Stimulated activated memory B cell treated with anti-CD40 and anti-IgM and Interleukin-4, amounts not matched to agents 10 μg/mL and 1 μg/mL and 100 μg/mL, for 72 hours (primary cell): ENCODE results near the gene TESPA1.
"Not testable (repeated sequence)": the region's sequence is repeated elsewhere in the genome, so short reads cannot be mapped to it uniquely, and the experiment has no call there.

Experiments used
- ATAC-seq: fragments of 150-1000 bp; cut with Tn5 transposase; 2 replicates; pipeline ENCODE4 v1.10.0; 2021
- H3K27ac Mint-ChIP-seq: one replicate; pipeline ENCODE4 v1.8.0; 2022; ENCODE audit warnings: mild to moderate bottlenecking, mixed read lengths
- H3K27me3 Mint-ChIP-seq: one replicate; pipeline ENCODE4 v1.8.0; 2022; ENCODE audit warnings: mixed read lengths
- H3K36me3 Mint-ChIP-seq: one replicate; pipeline ENCODE4 v1.8.0; 2022; ENCODE audit warnings: mixed read lengths
- H3K4me1 Mint-ChIP-seq: one replicate; pipeline ENCODE4 v1.8.0; 2022; ENCODE audit warnings: mixed read lengths
- H3K4me3 Mint-ChIP-seq: one replicate; pipeline ENCODE4 v1.8.0; 2022; ENCODE audit warnings: mild to moderate bottlenecking, moderate library complexity, mixed read lengths
- H3K9me3 Mint-ChIP-seq: one replicate; pipeline ENCODE4 v1.8.0; 2022; ENCODE audit warnings: mixed read lengths

The TESPA1 gene

GRCh38 chr12:54991161-54991990, 6.8 kb upstream of the TESPA1 start:
- H3K4me3 Mint-ChIP-seq, result peak overlapping the region; percentile 84
- peak overlapping the region; percentile 98 for H3K27ac Mint-ChIP-seq
- H3K4me1 Mint-ChIP-seq, result peaks cover 44% of the 10 kb centered on the region
- no peaks in the 10 kb centered on the region for H3K9me3 Mint-ChIP-seq
- H3K36me3 Mint-ChIP-seq, result no peaks in the 10 kb centered on the region
- peak; percentile 86 for ATAC-seq
- H3K27me3 Mint-ChIP-seq, result no peaks in the 10 kb centered on the region

GRCh38 chr12:54989829-54990228, 5.3 kb upstream of the TESPA1 start:
- peaks cover 56% of the 10 kb centered on the region for H3K4me1 Mint-ChIP-seq

GRCh38 chr12:54988402-54989054, 4.0 kb upstream of the TESPA1 start:
- peak overlapping the region; percentile 98 for H3K27ac Mint-ChIP-seq
- ATAC-seq, result no peak
- H3K4me1 Mint-ChIP-seq, result peaks cover 69% of the 10 kb centered on the region
- H3K27me3 Mint-ChIP-seq, result no peaks in the 10 kb centered on the region
- H3K9me3 Mint-ChIP-seq, result no peaks in the 10 kb centered on the region
- no peak overlapping the region for H3K4me3 Mint-ChIP-seq
- H3K36me3 Mint-ChIP-seq, result peaks cover 4% of the 10 kb centered on the region

More at GRCh38 chr12:54989829-54990228, 5.3 kb upstream of the TESPA1 start:
- no peak for ATAC-seq
- no peaks in the 10 kb centered on the region for H3K27me3 Mint-ChIP-seq
- no peaks in the 10 kb centered on the region for H3K36me3 Mint-ChIP-seq
- H3K9me3 Mint-ChIP-seq, result no peaks in the 10 kb centered on the region
- H3K4me3 Mint-ChIP-seq, result no peak overlapping the region
- peak overlapping the region; percentile 98 for H3K27ac Mint-ChIP-seq

GRCh38 chr12:54987611-54988231, 3.2 kb upstream of the TESPA1 start:
- peaks cover 11% of the 10 kb centered on the region for H3K36me3 Mint-ChIP-seq
- H3K4me1 Mint-ChIP-seq, result peaks cover 77% of the 10 kb centered on the region
- no peak for ATAC-seq
- H3K4me3 Mint-ChIP-seq, result no peak overlapping the region
- no peaks in the 10 kb centered on the region for H3K9me3 Mint-ChIP-seq
- peak overlapping the region; percentile 98 for H3K27ac Mint-ChIP-seq
- no peaks in the 10 kb centered on the region for H3K27me3 Mint-ChIP-seq

GRCh38 chr12:54986773-54987172, 2.2 kb upstream of the TESPA1 start:
- Mint-ChIP-seq H3K4me1 (peaks cover 82% of the 10 kb centered on the region), H3K36me3 (peaks cover 21% of the 10 kb centered on the region)
- ATAC-seq, H3K9me3 Mint-ChIP-seq, H3K27me3 Mint-ChIP-seq, H3K27ac Mint-ChIP-seq, H3K4me3 Mint-ChIP-seq: not testable (repeated sequence)

- peak overlapping the region; percentile 77 for H3K4me3 Mint-ChIP-seq
- H3K9me3 Mint-ChIP-seq, result no peaks in the 10 kb centered on the region
- peaks cover 49% of the 10 kb centered on the region for H3K36me3 Mint-ChIP-seq
- peaks cover 68% of the 10 kb centered on the region for H3K4me1 Mint-ChIP-seq
- no peak for ATAC-seq
- H3K27me3 Mint-ChIP-seq, result no peaks in the 10 kb centered on the region
- peak overlapping the region; percentile 87 for H3K27ac Mint-ChIP-seq
Measured at GRCh38 chr12:54983536-54984101, 943 bp downstream of the TESPA1 start.

- Mint-ChIP-seq H3K36me3 (peaks cover 56% of the 10 kb centered on the region), H3K27ac (peak overlapping the region; percentile 87), H3K4me1 (peaks cover 64% of the 10 kb centered on the region), H3K9me3 (no peaks in the 10 kb centered on the region), H3K4me3 (peak overlapping the region; percentile 77), H3K27me3 (no peaks in the 10 kb centered on the region)
- peak; percentile 75 for ATAC-seq
Measured at GRCh38 chr12:54981796-54982195, 2.8 kb downstream of the TESPA1 start.

GRCh38 chr12:54980341-54980740, 4.2 kb downstream of the TESPA1 start:
- ATAC-seq, result no peak
- Mint-ChIP-seq H3K36me3 (peaks cover 60% of the 10 kb centered on the region), H3K4me3 (peak overlapping the region; percentile 30), H3K9me3 (no peaks in the 10 kb centered on the region), H3K4me1 (peaks cover 60% of the 10 kb centered on the region), H3K27ac (peak overlapping the region; percentile 41), H3K27me3 (no peaks in the 10 kb centered on the region)

- H3K4me3 Mint-ChIP-seq, result no peak overlapping the region
- peaks cover 35% of the 10 kb centered on the region for H3K4me1 Mint-ChIP-seq
- no peaks in the 10 kb centered on the region for H3K9me3 Mint-ChIP-seq
- no peaks in the 10 kb centered on the region for H3K27me3 Mint-ChIP-seq
- no peak overlapping the region for H3K27ac Mint-ChIP-seq
- H3K36me3 Mint-ChIP-seq, result peaks cover 74% of the 10 kb centered on the region
- no peak for ATAC-seq
Measured at GRCh38 chr12:54977857-54978256, 6.7 kb downstream of the TESPA1 start.

GRCh38 chr12:54977155-54977554, 7.4 kb downstream of the TESPA1 start:
- H3K27me3 Mint-ChIP-seq, result no peaks in the 10 kb centered on the region
- no peak overlapping the region for H3K4me3 Mint-ChIP-seq
- no peaks in the 10 kb centered on the region for H3K9me3 Mint-ChIP-seq
- ATAC-seq, result no peak
- H3K4me1 Mint-ChIP-seq, result peaks cover 28% of the 10 kb centered on the region
- H3K27ac Mint-ChIP-seq, result peak overlapping the region; percentile 28
- peaks cover 74% of the 10 kb centered on the region for H3K36me3 Mint-ChIP-seq

GRCh38 chr12:54975875-54976274, 8.7 kb downstream of the TESPA1 start:
- Mint-ChIP-seq H3K4me3 (no peak overlapping the region), H3K27me3 (no peaks in the 10 kb centered on the region), H3K27ac (no peak overlapping the region), H3K9me3 (no peaks in the 10 kb centered on the region), H3K36me3 (peaks cover 76% of the 10 kb centered on the region), H3K4me1 (peaks cover 20% of the 10 kb centered on the region)
- no peak for ATAC-seq

GRCh38 chr12:54975272-54975671, 9.3 kb downstream of the TESPA1 start:
- ATAC-seq, result no peak
- H3K36me3 Mint-ChIP-seq, result peaks cover 75% of the 10 kb centered on the region
- H3K4me1 Mint-ChIP-seq, result peaks cover 18% of the 10 kb centered on the region
- H3K27ac Mint-ChIP-seq, result no peak overlapping the region
- no peak overlapping the region for H3K4me3 Mint-ChIP-seq
- H3K9me3 Mint-ChIP-seq, result no peaks in the 10 kb centered on the region
- no peaks in the 10 kb centered on the region for H3K27me3 Mint-ChIP-seq

- Mint-ChIP-seq H3K4me1 (peaks cover 14% of the 10 kb centered on the region), H3K36me3 (peaks cover 66% of the 10 kb centered on the region), H3K4me3 (no peak overlapping the region), H3K27me3 (no peaks in the 10 kb centered on the region), H3K9me3 (no peaks in the 10 kb centered on the region), H3K27ac (no peak overlapping the region)
- ATAC-seq, result no peak
Measured at GRCh38 chr12:54974279-54974678, 10.3 kb downstream of the TESPA1 start.

GRCh38 chr12:54973556-54973955, 11.0 kb downstream of the TESPA1 start:
- H3K4me3 Mint-ChIP-seq, result no peak overlapping the region
- H3K4me1 Mint-ChIP-seq, result peaks cover 8% of the 10 kb centered on the region
- no peak for ATAC-seq
- peaks cover 58% of the 10 kb centered on the region for H3K36me3 Mint-ChIP-seq
- no peaks in the 10 kb centered on the region for H3K27me3 Mint-ChIP-seq
- H3K9me3 Mint-ChIP-seq, result no peaks in the 10 kb centered on the region
- no peak overlapping the region for H3K27ac Mint-ChIP-seq

- Mint-ChIP-seq H3K27ac (no peak overlapping the region), H3K4me1 (no peaks in the 10 kb centered on the region), H3K36me3 (peaks cover 69% of the 10 kb centered on the region), H3K9me3 (no peaks in the 10 kb centered on the region), H3K4me3 (no peak overlapping the region), H3K27me3 (no peaks in the 10 kb centered on the region)
- no peak for ATAC-seq
Measured at GRCh38 chr12:54970741-54971140, 13.8 kb downstream of the TESPA1 start.
